ENCODE measurements around the gene TM9SF1. TPM values are rescaled to one million over a fixed set of nuclear protein-coding genes. Genes with fewer than 3 reads are reported as not detected.

TM9SF1 gene
- total and polyA plus RNA-seq, 2 donors (not counting 1 experiment from before 2014, with no cell fraction given), result 7.6 to 24.5 TPM

- peaks cover 41% of the 10 kb centered on the region for H3K79me2 ChIP-seq (ENCODE audit: control insufficient read depth, insufficient read depth, low read length)
- H3K9ac ChIP-seq (ENCODE audit: low read length), result peak within 1 kb of the TSS; percentile 76
- 0% methylated on average over 9 of the region's 12 CpGs for WGBS (ENCODE audit: insufficient coverage)
- H2AFZ ChIP-seq (ENCODE audit: insufficient read depth, low read depth, low read length, poor library complexity, severe bottlenecking), result peak within 1 kb of the TSS; percentile 60
- H3K9me3 ChIP-seq (ENCODE audit: control extremely low read depth in 1 of 3, control insufficient read depth in 2 of 3, insufficient read depth in 1 of 3, low read length in 2 of 3), result no peaks in the 10 kb centered on the region
- Mint-ChIP-seq H3K4me3 (peak within 1 kb of the TSS; percentile 100), H3K9me3 (ENCODE audit: insufficient read depth) (no peaks in the 10 kb centered on the region), H3K27ac (peak within 1 kb of the TSS; percentile 99), H3K4me1 (peaks cover 42% of the 10 kb centered on the region), H3K27me3 (no peaks in the 10 kb centered on the region)
- peak within 1 kb of the TSS; percentile 85 to 88 for H3K27ac ChIP-seq (ENCODE audit: low read length in 2 of 2)
- no peaks in the 10 kb centered on the region for H3K27me3 ChIP-seq (replicated peaks in 1 of 4; ENCODE audit: control extremely low read depth in 1 of 4, control insufficient read depth in 3 of 4, insufficient read depth in 4 of 4, low read length in 3 of 4)
- DNase-seq (peak; percentile 97), ATAC-seq (ENCODE audit: low read depth) (peak; percentile 94)
- peaks cover 29 to 39% of the 10 kb centered on the region in 2 donors for H3K4me1 ChIP-seq (ENCODE audit: control insufficient read depth in 2 of 2, insufficient read depth in 2 of 2, low read length in 2 of 2)
- H3K36me3 ChIP-seq (replicated peaks in 1 of 2; ENCODE audit: control extremely low read depth in 1 of 2, control insufficient read depth in 1 of 2, extremely low read depth in 1 of 2, insufficient read depth in 2 of 2, low read length in 1 of 2), result peaks cover 3 to 68% of the 10 kb centered on the region in 2 experiments
- POLR2A ChIA-PET, result interaction anchor here (0.5 to 3.8 kb wide), 22 partner anchors 8 to 1233 kb away, joined by 3 to 35 read pairs (median 6); partner anchors contain the start of genes CHMP4A, DCAF11, DHRS1 and EMC9
- peaks cover 44% of the 10 kb centered on the region for H4K20me1 ChIP-seq (ENCODE audit: control insufficient read depth, insufficient read depth, low read length, poor library complexity, severe bottlenecking)
- peak within 1 kb of the TSS; percentile 77 for H3K4me2 ChIP-seq (replicated peaks; ENCODE audit: low read depth, low read length, poor library complexity, severe bottlenecking)
- CTCF ChIA-PET, result interaction anchor here (0.6 to 3.8 kb wide), 36 partner anchors 9 to 529 kb away, joined by 3 to 63 read pairs (median 8); partner anchors contain the start of genes CHMP4A, CIDEB, DCAF11 and EMC9
- H3K4me3 ChIP-seq (ENCODE audit: control extremely low read depth in 1 of 5, extremely low read depth in 1 of 5, insufficient read depth in 1 of 5, low read depth in 2 of 5, low read length in 4 of 5), result peak within 1 kb of the TSS; percentile 69 to 100 (median 91)
- no peak for TF ChIP-seq EZH2 (IDR thresholded peaks at IDR 0.05; ENCODE audit: borderline replicate concordance, insufficient read depth, low read depth, low read length, poor library complexity, severe bottlenecking)
- TF ChIP-seq, protein P1, sequence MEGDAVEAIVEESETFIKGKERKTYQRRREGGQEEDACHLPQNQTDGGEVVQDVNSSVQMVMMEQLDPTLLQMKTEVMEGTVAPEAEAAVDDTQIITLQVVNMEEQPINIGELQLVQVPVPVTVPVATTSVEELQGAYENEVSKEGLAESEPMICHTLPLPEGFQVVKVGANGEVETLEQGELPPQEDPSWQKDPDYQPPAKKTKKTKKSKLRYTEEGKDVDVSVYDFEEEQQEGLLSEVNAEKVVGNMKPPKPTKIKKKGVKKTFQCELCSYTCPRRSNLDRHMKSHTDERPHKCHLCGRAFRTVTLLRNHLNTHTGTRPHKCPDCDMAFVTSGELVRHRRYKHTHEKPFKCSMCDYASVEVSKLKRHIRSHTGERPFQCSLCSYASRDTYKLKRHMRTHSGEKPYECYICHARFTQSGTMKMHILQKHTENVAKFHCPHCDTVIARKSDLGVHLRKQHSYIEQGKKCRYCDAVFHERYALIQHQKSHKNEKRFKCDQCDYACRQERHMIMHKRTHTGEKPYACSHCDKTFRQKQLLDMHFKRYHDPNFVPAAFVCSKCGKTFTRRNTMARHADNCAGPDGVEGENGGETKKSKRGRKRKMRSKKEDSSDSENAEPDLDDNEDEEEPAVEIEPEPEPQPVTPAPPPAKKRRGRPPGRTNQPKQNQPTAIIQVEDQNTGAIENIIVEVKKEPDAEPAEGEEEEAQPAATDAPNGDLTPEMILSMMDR (IDR thresholded peaks at IDR 0.05), result peak; percentile 81
- intact Hi-C loops (cut with micrococcal nuclease), result loop anchor here (1.0 to 5.0 kb wide), 14 partner anchors 10 to 138 kb away; partner anchors contain the start of genes DCAF11, DHRS1, EMC9 and GMPR2
Observed at GRCh38 chr14:24160850-24161804, 34.1 kb downstream of the TM9SF1 start, which contains the start of gene IRF9. Gene IRF9 (plus strand): TSS chr14:24161265. CDS start chr14:24162145, 880 bp downstream.
